ENCODE data around the gene FLT4.

FLT4 gene

DNA sequence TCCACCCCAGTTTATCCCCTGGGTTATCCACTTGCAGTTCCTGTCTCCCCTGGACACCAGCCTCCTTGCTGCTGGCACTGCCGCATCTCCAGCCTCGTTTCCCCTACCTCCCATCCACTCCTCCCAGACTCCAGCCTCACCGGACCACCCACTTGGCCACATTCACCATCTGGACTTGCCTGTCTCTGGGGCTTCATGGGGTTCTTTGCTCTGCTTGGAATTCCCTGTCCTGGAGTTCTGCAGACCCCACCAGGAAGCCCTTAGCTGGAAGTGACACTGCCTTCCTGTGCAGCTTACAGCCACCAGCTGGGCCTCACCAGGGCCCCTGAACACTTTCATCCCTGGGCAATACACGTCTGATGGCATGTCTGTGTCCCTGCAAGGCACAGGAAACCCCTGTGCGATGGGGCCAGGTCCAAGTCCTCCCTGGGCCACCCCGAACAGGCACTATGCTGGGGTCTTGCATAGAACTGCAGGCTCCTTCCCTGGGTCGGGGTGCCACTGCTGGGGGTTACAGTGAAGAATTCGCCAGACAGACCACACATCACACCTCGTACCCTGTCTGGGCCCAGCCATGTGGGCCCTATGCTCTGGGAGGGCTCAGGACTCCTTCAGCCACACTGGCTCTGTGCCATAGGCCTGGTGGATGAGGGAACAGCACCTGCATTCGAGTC is 3.0 kb downstream of the FLT4 start:
- TF ChIP-seq CTCF (IDR thresholded peaks at IDR 0.05; ENCODE audit: borderline replicate concordance, control extremely low read depth, extremely low read depth, insufficient read depth, missing control alignments) = no peak
- in situ Hi-C loops (cut with MboI; ENCODE audit: low sequenced_read_pairs, unreplicated experiment) = no loop called here
- no peak for DNase-seq (ENCODE audit: low spot score)

- no peak for DNase-seq (ENCODE audit: low spot score)
- TF ChIP-seq CTCF (IDR thresholded peaks at IDR 0.05; ENCODE audit: borderline replicate concordance, control extremely low read depth, extremely low read depth, insufficient read depth, missing control alignments) = no peak
- in situ Hi-C loops (cut with MboI; ENCODE audit: low sequenced_read_pairs, unreplicated experiment) = no loop called here
These were observed 3.9 kb downstream of the FLT4 start for GRCh38 chr5:180645274-180646204.

- no peak for DNase-seq (ENCODE audit: low spot score)
- in situ Hi-C loops (cut with MboI; ENCODE audit: low sequenced_read_pairs, unreplicated experiment) = no loop called here
- TF ChIP-seq CTCF (IDR thresholded peaks at IDR 0.05; ENCODE audit: borderline replicate concordance, control extremely low read depth, extremely low read depth, insufficient read depth, missing control alignments) = no peak
These were observed 4.6 kb downstream of the FLT4 start for GRCh38 chr5:180644825-180645273.

GRCh38 chr5:180644129-180644824 is 5.1 kb downstream of the FLT4 start:
- no peak for DNase-seq (ENCODE audit: low spot score)
- TF ChIP-seq CTCF (IDR thresholded peaks at IDR 0.05; ENCODE audit: borderline replicate concordance, control extremely low read depth, extremely low read depth, insufficient read depth, missing control alignments) = no peak
- in situ Hi-C loops (cut with MboI; ENCODE audit: low sequenced_read_pairs, unreplicated experiment) = no loop called here

GRCh38 chr5:180643191-180643851 is 6.1 kb downstream of the FLT4 start:
- no peak for TF ChIP-seq CTCF (IDR thresholded peaks at IDR 0.05; ENCODE audit: borderline replicate concordance, control extremely low read depth, extremely low read depth, insufficient read depth, missing control alignments)
- in situ Hi-C loops (cut with MboI; ENCODE audit: low sequenced_read_pairs, unreplicated experiment) = no loop called here
- DNase-seq (ENCODE audit: low spot score) = no peak

DNA sequence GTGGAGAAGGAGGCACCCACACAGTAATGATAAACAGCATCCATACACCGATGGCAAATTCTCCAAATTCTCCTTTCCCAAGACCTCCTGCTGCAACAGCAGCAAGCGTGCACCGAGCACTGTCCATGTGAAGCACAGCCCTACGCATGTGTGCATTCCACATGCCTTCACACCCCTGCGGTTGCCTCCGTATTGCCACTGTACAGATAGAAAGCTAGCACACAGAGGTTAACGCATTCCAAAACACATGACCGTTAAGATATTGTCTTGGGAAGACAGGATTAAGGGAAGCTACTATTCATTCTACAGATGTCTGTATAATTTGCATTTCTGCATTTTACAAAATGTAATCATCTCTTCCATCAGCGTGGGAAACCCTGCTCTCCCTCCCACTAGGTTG is 6.6 kb downstream of the FLT4 start:
- DNase-seq (ENCODE audit: low spot score) = no peak
- no peak for TF ChIP-seq CTCF (IDR thresholded peaks at IDR 0.05; ENCODE audit: borderline replicate concordance, control extremely low read depth, extremely low read depth, insufficient read depth, missing control alignments)
- in situ Hi-C loops (cut with MboI; ENCODE audit: low sequenced_read_pairs, unreplicated experiment) = no loop called here

Measured in GM13976 (cell line).